Ishikawa (cell line): ENCODE data around the gene OSM.

Experiments
- CEBPB ChIP-seq: IDR thresholded peaks from 2 replicates; pipeline ENCODE4 v1.6.1; 2012
- CREB1 ChIP-seq: IDR thresholded peaks from 2 replicates; pipeline ENCODE4 v1.6.1; 2012; ENCODE audit warnings: low read depth
- EGR1 ChIP-seq: IDR thresholded peaks from 2 replicates; pipeline ENCODE4 v1.6.1; 2012
- EP300 ChIP-seq: IDR thresholded peaks from 2 replicates; pipeline ENCODE4 v1.6.1; 2012; ENCODE audit warnings: borderline replicate concordance
- NFIC ChIP-seq: IDR thresholded peaks from 2 replicates; pipeline ENCODE4 v1.6.1; 2012
- RAD21 ChIP-seq: IDR thresholded peaks from 2 replicates; pipeline ENCODE4 v1.6.1; 2012; ENCODE audit warnings: low read depth
- TAF1 ChIP-seq: IDR thresholded peaks from 2 replicates; pipeline ENCODE4 v1.6.1; 2012; ENCODE audit warnings: low read depth, mild to moderate bottlenecking
- TCF12 ChIP-seq: IDR thresholded peaks from 2 replicates; pipeline ENCODE4 v1.6.1; 2012; ENCODE audit warnings: low read depth
- YY1 ChIP-seq: IDR thresholded peaks from 2 replicates; pipeline ENCODE4 v1.6.1; 2012; ENCODE audit warnings: low read depth
- TF ChIP-seq, protein P1 (sequence below): IDR thresholded peaks from 2 replicates; pipeline ENCODE4 v1.6.1; 2012
- TF ChIP-seq, protein P2 (sequence below): IDR thresholded peaks from 2 replicates; pipeline ENCODE4 v1.6.1; 2012; ENCODE audit warnings: low read depth, mild to moderate bottlenecking
- TF ChIP-seq, protein P3 (sequence below): IDR thresholded peaks from 2 replicates; pipeline ENCODE4 v1.6.1; 2012

DNA sequence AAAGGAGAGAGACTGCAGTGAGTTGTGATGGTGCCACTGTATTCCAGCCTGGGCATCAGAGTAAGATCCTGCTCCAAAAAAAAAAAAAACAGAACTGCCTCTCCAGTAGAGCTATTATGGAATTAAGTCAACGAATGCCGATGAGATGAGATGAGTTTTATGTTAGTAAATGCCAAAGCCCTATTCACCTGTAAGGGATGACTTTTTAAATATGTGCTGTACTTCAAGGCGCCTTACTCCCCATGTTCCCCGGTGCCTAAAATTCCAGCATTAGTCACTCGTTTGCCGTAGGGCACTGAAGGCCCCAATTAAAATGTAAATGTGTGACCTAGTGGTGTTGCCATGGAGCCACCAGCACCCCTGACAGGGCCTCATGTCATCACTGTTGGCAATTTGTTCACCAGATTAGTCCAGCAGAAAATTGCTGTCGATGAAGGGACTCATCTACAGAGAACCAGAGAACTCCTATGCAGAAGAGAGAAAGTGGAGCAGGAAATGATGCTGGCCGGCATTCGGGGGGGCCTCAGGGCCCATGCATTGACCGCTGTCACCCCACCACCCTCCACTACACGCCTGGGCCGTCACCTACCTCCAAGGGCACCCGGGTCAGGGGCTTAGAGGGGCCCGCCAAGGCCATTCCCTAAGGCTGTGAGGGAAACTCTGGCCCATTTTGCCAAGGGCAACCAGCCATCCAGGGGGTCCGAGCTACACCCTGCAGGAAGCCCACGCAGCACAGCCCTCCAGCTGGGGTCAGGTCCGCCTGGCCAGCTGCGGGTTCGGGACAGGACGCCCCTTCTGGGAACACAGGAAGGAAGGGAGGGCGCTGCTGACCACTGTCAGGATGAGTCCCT lies 37.9 kb downstream of the OSM start:
- TF ChIP-seq EP300 = peak; percentile 74; the same call in 1 of the 2 replicates
- TF ChIP-seq TAF1 = no peak
- TF ChIP-seq CEBPB = no peak; the same call in 1 of the 2 replicates
- TF ChIP-seq, protein P1, sequence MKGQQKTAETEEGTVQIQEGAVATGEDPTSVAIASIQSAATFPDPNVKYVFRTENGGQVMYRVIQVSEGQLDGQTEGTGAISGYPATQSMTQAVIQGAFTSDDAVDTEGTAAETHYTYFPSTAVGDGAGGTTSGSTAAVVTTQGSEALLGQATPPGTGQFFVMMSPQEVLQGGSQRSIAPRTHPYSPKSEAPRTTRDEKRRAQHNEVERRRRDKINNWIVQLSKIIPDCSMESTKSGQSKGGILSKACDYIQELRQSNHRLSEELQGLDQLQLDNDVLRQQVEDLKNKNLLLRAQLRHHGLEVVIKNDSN = no peak
- no peak for TF ChIP-seq EGR1
- TF ChIP-seq, protein P2, sequence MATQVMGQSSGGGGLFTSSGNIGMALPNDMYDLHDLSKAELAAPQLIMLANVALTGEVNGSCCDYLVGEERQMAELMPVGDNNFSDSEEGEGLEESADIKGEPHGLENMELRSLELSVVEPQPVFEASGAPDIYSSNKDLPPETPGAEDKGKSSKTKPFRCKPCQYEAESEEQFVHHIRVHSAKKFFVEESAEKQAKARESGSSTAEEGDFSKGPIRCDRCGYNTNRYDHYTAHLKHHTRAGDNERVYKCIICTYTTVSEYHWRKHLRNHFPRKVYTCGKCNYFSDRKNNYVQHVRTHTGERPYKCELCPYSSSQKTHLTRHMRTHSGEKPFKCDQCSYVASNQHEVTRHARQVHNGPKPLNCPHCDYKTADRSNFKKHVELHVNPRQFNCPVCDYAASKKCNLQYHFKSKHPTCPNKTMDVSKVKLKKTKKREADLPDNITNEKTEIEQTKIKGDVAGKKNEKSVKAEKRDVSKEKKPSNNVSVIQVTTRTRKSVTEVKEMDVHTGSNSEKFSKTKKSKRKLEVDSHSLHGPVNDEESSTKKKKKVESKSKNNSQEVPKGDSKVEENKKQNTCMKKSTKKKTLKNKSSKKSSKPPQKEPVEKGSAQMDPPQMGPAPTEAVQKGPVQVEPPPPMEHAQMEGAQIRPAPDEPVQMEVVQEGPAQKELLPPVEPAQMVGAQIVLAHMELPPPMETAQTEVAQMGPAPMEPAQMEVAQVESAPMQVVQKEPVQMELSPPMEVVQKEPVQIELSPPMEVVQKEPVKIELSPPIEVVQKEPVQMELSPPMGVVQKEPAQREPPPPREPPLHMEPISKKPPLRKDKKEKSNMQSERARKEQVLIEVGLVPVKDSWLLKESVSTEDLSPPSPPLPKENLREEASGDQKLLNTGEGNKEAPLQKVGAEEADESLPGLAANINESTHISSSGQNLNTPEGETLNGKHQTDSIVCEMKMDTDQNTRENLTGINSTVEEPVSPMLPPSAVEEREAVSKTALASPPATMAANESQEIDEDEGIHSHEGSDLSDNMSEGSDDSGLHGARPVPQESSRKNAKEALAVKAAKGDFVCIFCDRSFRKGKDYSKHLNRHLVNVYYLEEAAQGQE = no peak
- TF ChIP-seq, protein P3, sequence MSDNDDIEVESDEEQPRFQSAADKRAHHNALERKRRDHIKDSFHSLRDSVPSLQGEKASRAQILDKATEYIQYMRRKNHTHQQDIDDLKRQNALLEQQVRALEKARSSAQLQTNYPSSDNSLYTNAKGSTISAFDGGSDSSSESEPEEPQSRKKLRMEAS = no peak
- TF ChIP-seq RAD21 = 0 out of 2 replicates have a peak, but pooled peaks have one; percentile 9
- TF ChIP-seq YY1 = 0 out of 2 replicates have a peak, but pooled peaks have one; percentile 9
- peak; percentile 57 for TF ChIP-seq NFIC
- TF ChIP-seq TCF12 = peak; percentile 57; the same call in 1 of the 2 replicates
- 0 out of 2 replicates have a peak, but pooled peaks have one; percentile 33 for TF ChIP-seq CREB1
